Measurements from ENCODE around the gene TMEM256.

GRCh38 chr17:7355573-7355972, 48.3 kb downstream of the TMEM256 start:
- peak; percentile 14 for TF ChIP-seq POLR2A (IDR thresholded peaks at IDR 0.05; ENCODE audit: low read length)
- no peak for TF ChIP-seq GATA1 (IDR thresholded peaks at IDR 0.05; ENCODE audit: low read depth, low read length)
